Endothelial cell of umbilical vein (primary cell): Measurements from ENCODE around the gene KLHL26. TPM values are rescaled to one million over a fixed set of nuclear protein-coding genes. Genes with fewer than 3 reads are reported as not detected.

Experiments used
- BruUV-seq: library from RNA; stranded (reverse); fragments of 400-500 nt; replicated peaks from 2 replicates; lab custom pipeline; 2021; lab: Mats Ljungman, UMichigan
- CTCF ChIA-PET: fragments of 300-600, 350-600 bp; sonication (Branson Sonifier 250); formaldehyde crosslinking; loops from one replicate; lab custom pipeline; 2021; ENCODE audit warnings: antibody characterized with exemption, inconsistent platforms; lab: Charles Lee
- POLR2A ChIA-PET: fragments of 300-600, 350-600 bp; sonication (Branson Sonifier 250); formaldehyde crosslinking; loops from one replicate; lab custom pipeline; 2021; ENCODE audit warnings: antibody characterized with exemption, inconsistent platforms; lab: Charles Lee
- DNase-seq: peaks from one replicate; pipeline ENCODE4 v3.0.0-alpha.2; 2011; ENCODE audit warnings: low read depth, low spot score
- FAIRE-seq: peaks from 2 replicates; lab custom pipeline; 2011; peaks lifted over from hg19 to GRCh38; lab: Jason Lieb, UNC
- H2AFZ ChIP-seq: 2 replicates; pipeline ENCODE4 v1.6.0; 2012; ENCODE audit warnings: low read depth, low read length, control low read depth, inconsistent platforms
- H3K27ac ChIP-seq: 2 replicates; pipeline ENCODE4 v1.5.1; 2011; ENCODE audit warnings: low read depth, mild to moderate bottlenecking, control low read depth, low read length, moderate library complexity; ENCODE audit not compliant: insufficient read depth
- H3K27me3 ChIP-seq, 2 experiments: 2 replicates each; pipeline versions ENCODE4 v1.6.0 to v1.6.1; 2011; ENCODE audit warnings: low read length in 2 of 2, mixed read lengths in 1 of 2; ENCODE audit not compliant: control insufficient read depth in 2 of 2, insufficient read depth in 2 of 2
- H3K36me3 ChIP-seq, 2 experiments: 2 replicates in 1 of 2; 3 replicates in 1 of 2; pipeline ENCODE4 v1.5.1; 2011; ENCODE audit warnings: low read length in 2 of 2, mild to moderate bottlenecking in 1 of 2, moderate library complexity in 1 of 2; ENCODE audit not compliant: control insufficient read depth in 2 of 2, insufficient read depth in 2 of 2; ENCODE audit errors: extremely low read depth in 1 of 2
- H3K4me1 ChIP-seq: 3 replicates; pipeline ENCODE4 v1.5.1; 2011; ENCODE audit warnings: mild to moderate bottlenecking, low read length; ENCODE audit not compliant: control insufficient read depth, insufficient read depth; ENCODE audit errors: extremely low read depth
- H3K4me2 ChIP-seq: 2 replicates; pipeline ENCODE4 v1.6.1; 2011; ENCODE audit warnings: low read length, control low read depth, mixed read lengths; ENCODE audit not compliant: insufficient read depth
- H3K4me3 ChIP-seq, 3 experiments: fragments of 200-600 bp in 1 of 3; sonication (generic), shearing (Covaris generic) in 1 of 3; replicated peaks in 1 of 3; 2 replicates each; pipeline ENCODE4 v1.5.1; 2011 to 2016; ENCODE audit warnings: control low read depth in 3 of 3, low read length in 3 of 3, mild to moderate bottlenecking in 2 of 3, inconsistent platforms in 1 of 3, low read depth in 1 of 3, moderate library complexity in 1 of 3; ENCODE audit not compliant: insufficient read depth in 1 of 3
- H3K79me2 ChIP-seq: 2 replicates; pipeline ENCODE4 v1.6.0; 2012; ENCODE audit warnings: low read length, inconsistent platforms; ENCODE audit not compliant: control insufficient read depth, insufficient read depth
- H3K9ac ChIP-seq: replicated peaks from 2 replicates; pipeline ENCODE3; 2011; ENCODE audit warnings: low read length, control low read depth; ENCODE audit not compliant: insufficient read depth; ENCODE audit errors: extremely low read depth
- H3K9me1 ChIP-seq: replicated peaks from 3 replicates; pipeline ENCODE4 v1.6.0; 2011; ENCODE audit warnings: mild to moderate bottlenecking, low read length; ENCODE audit not compliant: control insufficient read depth, insufficient read depth; ENCODE audit errors: extremely low read depth
- H3K9me3 ChIP-seq: replicated peaks from 2 replicates; pipeline ENCODE4 v1.5.1; 2012; ENCODE audit warnings: low read length, inconsistent platforms; ENCODE audit not compliant: control insufficient read depth, insufficient read depth
- H4K20me1 ChIP-seq: replicated peaks from 2 replicates; pipeline ENCODE3; 2011; ENCODE audit warnings: mild to moderate bottlenecking, low read length; ENCODE audit not compliant: control insufficient read depth, insufficient read depth; ENCODE audit errors: extremely low read depth
- EZH2 ChIP-seq: IDR thresholded peaks from 2 replicates; pipeline ENCODE4 v1.6.1; 2012; ENCODE audit warnings: borderline replicate concordance, low read depth, mild to moderate bottlenecking, moderate library complexity, low read length, inconsistent platforms; ENCODE audit not compliant: severe bottlenecking
- dilution Hi-C: fragments of 300-500 bp; cut with MboI; formaldehyde crosslinking; loops from one replicate; pipeline ENCODE4 v1.15.0; 2019; ENCODE audit warnings: low sequenced_read_pairs; ENCODE audit not compliant: extremely low pct_ligation_motif_present
- intact Hi-C: fragments of 100-400 bp; cut with micrococcal nuclease; formaldehyde crosslinking; loops from one replicate; pipeline ENCODE4 v1.10.0; 2022
- polyA plus RNA-seq, 4 experiments: library from polyadenylated mRNA; depleted of rRNA in 3 of 4; stranded (reverse) in 3 of 4; unstranded in 1 of 4; fragments of >200 nt; gene quantifications; 2 replicates each; pipeline versions ENCODE4 v1.2.1 to v1.2.3, GENCODE V29; 2011 to 2012; ENCODE audit warnings: missing spikeins in 1 of 4
- total RNA-seq: library from RNA; stranded (reverse); gene quantifications from 2 replicates; pipeline ENCODE4 v1.2.3, GENCODE V29; 2021
- TF ChIP-seq, protein P1 (sequence below): IDR thresholded peaks from 2 replicates; pipeline ENCODE4 v1.6.1; 2011; ENCODE audit not compliant: insufficient read depth, insufficient read length
- TF ChIP-seq, protein P2 (sequence below), 2 donors: IDR thresholded peaks; 1 replicate in 1 of 2; 2 replicates in 1 of 2; pipeline ENCODE4 v1.5.1; 2011; ENCODE audit warnings: low read length in 2 of 2, mild to moderate bottlenecking in 2 of 2, moderate library complexity in 2 of 2, control low read depth in 1 of 2, inconsistent platforms in 1 of 2, low read depth in 1 of 2; ENCODE audit not compliant: insufficient read depth in 1 of 2; ENCODE audit errors: extremely low read depth in 1 of 2

Gene KLHL26
- total and polyA plus RNA-seq, 2 donors (not counting 3 experiments of a cell fraction or from before 2014, with no cell fraction given), result 2.4 to 6.2 TPM

DNA sequence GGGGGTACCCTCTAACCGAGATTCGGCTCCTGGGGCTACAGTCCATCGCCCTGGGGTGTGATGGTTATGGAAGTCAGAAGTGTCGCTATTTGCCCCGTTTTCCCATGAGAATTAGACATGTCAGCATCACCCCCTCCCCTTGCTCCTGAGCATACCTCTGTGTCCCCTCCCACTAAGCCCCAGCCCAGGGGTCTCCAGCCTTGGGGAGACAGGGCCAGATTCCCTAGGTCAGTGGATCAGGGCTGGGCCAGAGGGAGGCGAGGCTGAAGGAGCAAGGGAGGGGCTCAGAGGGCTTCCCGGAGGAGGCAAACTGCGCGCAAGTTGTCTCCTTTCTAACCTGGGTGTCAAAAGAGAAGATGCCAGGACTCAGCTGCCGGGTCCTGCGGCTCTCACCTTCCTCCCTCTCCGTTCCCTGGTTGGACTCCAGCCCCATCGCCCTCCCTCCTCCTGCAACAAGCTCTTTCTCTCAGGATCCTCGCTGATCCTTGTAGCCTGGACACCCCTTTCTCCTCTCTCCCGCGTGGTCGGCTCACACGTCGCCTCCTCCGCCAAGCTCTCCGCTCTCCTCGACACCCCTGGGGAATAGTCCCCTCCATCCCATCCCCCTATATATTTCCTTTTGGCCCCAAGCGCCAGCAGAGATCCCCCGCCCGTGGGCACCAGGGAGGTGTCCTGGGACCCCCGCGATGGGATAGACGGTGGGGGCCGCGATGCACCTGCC is 24.6 kb upstream of the KLHL26 start:
- Histone ChIP-seq H3K9me3 (no peaks in the 10 kb centered on the region), H3K36me3 (no peaks in the 10 kb centered on the region), H3K79me2 (no peaks in the 10 kb centered on the region), H3K4me3 (peak overlapping the region in 1 of 3 experiments; percentile 28), H3K9ac (no peak overlapping the region), H3K4me2 (no peak overlapping the region), H3K27me3 (peaks cover 63 to 72% of the 10 kb centered on the region in 2 experiments), H4K20me1 (no peaks in the 10 kb centered on the region), H3K27ac (no peak overlapping the region), H3K9me1 (no peaks in the 10 kb centered on the region), H2AFZ (no peak overlapping the region), H3K4me1 (peaks cover 16% of the 10 kb centered on the region)
- FAIRE-seq (no peak), DNase-seq (no peak)
- dilution Hi-C loops (no loop called here), intact Hi-C loops (no loop called here)
- ChIA-PET POLR2A (no interaction called here), CTCF (interaction anchor here (1.4 kb wide), 2 partner anchors 23 to 235 kb away, joined by 4 to 7 read pairs; partner anchors contain the start of gene REX1BD)
- BruUV-seq, result no TSS peak
- peak; percentile 89 for TF ChIP-seq EZH2
- TF ChIP-seq, protein P1, sequence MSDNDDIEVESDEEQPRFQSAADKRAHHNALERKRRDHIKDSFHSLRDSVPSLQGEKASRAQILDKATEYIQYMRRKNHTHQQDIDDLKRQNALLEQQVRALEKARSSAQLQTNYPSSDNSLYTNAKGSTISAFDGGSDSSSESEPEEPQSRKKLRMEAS, result no peak
- TF ChIP-seq, protein P2, sequence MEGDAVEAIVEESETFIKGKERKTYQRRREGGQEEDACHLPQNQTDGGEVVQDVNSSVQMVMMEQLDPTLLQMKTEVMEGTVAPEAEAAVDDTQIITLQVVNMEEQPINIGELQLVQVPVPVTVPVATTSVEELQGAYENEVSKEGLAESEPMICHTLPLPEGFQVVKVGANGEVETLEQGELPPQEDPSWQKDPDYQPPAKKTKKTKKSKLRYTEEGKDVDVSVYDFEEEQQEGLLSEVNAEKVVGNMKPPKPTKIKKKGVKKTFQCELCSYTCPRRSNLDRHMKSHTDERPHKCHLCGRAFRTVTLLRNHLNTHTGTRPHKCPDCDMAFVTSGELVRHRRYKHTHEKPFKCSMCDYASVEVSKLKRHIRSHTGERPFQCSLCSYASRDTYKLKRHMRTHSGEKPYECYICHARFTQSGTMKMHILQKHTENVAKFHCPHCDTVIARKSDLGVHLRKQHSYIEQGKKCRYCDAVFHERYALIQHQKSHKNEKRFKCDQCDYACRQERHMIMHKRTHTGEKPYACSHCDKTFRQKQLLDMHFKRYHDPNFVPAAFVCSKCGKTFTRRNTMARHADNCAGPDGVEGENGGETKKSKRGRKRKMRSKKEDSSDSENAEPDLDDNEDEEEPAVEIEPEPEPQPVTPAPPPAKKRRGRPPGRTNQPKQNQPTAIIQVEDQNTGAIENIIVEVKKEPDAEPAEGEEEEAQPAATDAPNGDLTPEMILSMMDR (IDR thresholded peaks at IDR 0.05; ENCODE audit: extremely low read depth in 1 of 2, insufficient read depth in 1 of 2, low read depth in 1 of 2, low read length in 2 of 2), result no peak
